Hematopoietic multipotent progenitor cell treated with erythropoietin and hydrocortisone succinate and interleukin-3 and kit ligand, for 6 days (in vitro differentiated cells): ENCODE data around the gene PGGHG.
"Not testable (repeated sequence)": the region's sequence is repeated elsewhere in the genome, so short reads cannot be mapped to it uniquely, and the experiment has no call there.

ENCODE experiments used
- DNase-seq: peaks from one replicate; pipeline ENCODE4 v3.0.0-alpha.2; 2015

Gene PGGHG

GRCh38 chr11:332651-333480, 43.9 kb downstream of the PGGHG start:
- no peak for DNase-seq

DNA sequence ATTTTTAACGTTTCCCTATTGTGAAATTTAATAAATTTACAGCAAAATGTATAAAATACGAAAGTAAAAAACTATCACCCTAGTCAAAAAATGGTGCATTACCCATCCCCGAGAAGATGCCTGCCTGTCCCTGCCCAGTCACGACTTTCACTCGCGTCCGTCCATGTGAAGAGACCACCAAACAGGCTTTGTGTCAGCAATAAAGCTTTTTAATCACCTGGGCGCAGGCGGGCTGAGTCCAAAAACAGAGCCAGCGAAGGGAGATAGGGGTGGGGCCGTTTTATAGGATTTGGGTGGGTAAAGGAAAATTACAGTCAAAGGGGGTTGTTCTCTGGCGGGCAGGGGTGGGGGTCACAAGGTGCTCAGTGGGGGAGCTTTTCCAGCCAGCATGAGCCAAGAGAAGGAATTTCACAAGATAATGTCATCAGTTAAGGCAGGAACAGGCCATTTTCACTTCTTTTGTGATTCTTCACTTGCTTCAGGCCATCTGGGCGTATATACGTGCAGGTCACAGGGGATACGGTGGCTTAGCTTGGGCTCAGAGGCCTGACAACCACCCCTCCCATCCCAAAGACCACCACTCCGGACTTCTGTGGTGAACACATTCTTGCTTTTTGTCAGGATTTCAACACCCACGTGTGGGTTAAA, 44.8 kb downstream of the PGGHG start:
- not testable (repeated sequence) for DNase-seq

GRCh38 chr11:334264-334994, 45.5 kb downstream of the PGGHG start:
- no peak for DNase-seq

DNA sequence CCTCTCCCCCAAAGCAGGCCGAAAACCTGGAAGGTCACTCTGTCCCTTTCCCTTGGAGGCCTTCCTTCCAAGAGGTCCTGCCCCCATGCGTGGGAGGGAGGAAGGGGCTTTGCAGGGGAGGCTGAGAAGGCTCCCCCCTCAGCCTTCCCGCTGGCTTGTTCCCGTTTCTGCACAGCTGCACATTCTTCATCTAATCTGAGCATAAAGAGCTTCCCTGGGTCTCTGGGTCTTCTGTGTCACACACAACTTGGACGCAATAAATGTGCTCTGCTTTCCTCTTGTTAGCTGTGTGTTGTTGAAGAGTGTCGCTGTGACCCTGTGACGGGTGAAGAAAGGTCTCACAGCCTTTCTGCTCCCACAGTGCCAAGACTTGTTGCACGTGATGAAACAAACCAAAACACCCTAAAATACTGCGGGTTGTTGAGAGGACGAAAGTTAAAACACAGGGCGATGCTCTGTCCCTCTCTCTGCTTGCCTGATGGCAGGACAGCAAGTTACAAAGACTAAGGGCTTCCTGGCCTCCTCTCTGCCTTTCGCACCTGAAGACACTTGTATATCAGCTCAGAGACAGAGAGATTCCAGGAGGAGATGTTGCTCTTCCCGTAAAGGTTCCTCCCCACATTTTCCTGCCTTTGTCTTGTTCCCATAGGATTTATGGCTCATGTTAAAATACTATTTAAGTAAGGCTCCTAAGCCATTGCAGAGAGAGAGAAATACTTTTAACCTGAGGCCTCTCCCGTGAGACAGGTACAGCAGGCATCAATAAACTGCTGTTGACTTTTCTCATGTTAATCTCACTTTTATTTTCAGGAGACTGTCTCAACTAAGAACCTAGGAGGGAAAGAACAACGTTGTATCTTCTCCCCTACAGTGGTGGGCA, 47.1 kb downstream of the PGGHG start:
- DNase-seq, result peak; percentile 23

- DNase-seq, result no peak
These were observed 47.8 kb downstream of the PGGHG start for GRCh38 chr11:336659-337198.

DNA sequence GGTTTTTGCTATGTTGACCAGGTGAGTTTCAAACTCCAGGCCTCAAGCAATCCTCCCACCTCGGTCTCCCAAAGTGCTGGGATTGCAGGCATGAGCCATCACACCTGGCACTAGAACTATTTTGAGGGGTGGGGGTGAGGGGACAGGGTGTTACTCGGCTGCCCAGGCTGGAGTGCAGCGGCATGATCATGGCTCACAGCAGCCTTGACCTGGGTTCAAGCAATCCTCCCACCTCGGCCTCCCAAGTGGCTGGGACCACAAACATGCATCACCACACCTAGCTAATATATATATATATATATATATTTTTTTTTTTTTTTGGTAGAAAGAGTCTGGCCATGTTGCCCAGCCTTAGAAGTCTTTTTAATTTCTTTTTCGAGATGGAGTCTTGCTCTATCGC, 48.8 kb downstream of the PGGHG start:
- DNase-seq, result no peak

- DNase-seq, result no peak
These were observed 51.0 kb downstream of the PGGHG start for GRCh38 chr11:339963-340362.

DNA sequence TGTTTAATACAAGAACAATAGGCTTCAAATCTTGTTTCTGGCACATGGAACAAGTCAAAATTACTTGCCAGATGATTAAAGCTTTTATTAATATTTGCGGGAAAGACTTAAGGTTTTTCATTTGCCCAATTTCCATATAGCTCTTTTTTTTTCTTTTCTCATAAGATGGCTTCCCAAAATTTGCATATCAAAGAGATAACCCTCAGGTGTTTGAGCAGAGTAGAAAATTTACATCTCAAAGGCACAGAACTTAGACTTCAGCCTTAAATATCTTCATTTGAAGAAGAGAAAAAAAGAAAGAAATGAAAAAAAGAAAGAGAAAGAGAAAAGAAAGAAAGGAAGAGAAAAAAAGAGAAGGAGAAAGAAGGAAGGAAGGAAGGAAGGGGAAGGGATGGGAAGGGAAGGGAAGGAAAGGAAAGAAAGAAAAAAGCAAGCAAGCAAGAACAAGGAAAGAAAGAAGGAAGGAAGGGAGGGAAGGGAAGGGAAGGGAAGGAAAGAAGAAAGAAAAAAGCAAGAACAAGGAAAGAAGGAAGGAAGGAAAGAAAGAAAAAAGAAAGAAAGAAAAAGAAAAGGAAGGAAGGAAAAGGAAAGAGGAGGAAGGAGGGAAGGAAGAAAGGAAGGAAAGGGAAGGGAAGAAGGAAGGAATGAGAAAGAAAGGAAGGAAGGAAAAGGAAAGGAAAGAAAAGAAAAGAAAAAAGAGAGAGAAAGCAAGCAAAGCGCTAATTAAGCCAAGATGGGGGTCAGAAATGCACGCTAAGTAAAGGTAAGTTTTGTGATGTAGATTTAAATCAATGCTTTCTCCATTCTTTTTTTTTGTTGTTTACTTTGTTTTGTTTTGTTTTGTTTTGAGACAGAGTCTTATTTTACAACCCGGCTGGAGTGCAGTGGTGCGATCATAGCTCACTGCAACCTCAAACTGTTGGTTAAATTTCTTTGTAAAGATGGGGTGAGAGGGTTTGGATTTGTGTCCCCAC, 51.9 kb downstream of the PGGHG start:
- no peak for DNase-seq

DNA sequence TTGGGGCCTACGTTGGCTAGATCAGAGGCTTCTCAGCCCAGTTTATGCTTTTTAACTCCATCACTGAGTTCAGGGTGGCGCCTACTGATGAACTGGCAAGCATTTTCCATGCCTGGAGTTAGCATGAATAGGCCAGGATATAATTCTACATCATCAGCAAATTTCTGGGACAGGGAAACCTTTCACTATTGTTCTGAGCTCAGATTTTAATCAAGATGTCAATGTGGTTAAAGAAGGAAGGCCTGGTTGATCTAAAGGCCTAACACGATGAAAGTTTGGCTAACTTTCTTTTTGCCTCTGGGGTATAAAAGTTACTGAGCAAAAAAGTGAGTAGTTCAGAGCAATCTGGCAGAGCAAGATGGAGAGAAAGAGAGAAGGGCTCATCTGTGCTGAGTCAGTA, 53.4 kb downstream of the PGGHG start:
- no peak for DNase-seq

- peak; percentile 57 for DNase-seq
These were observed 56.1 kb downstream of the PGGHG start for GRCh38 chr11:344836-345578.
